Activated CD4-positive, CD25-positive, alpha-beta regulatory T cell treated with anti-CD3 and anti-CD28 coated beads, Interleukin-2, amount 50 U/mL, for 16 hours (primary cell): Measurements from ENCODE around the gene FAM135A.
"Not testable (repeated sequence)": the region's sequence is repeated elsewhere in the genome, so short reads cannot be mapped to it uniquely, and the experiment has no call there.

ENCODE experiments used
- DNase-seq: peaks from one replicate; pipeline ENCODE4 v3.0.0-alpha.2; 2020; ENCODE audit warnings: low read depth, low spot score

The FAM135A gene

DNA sequence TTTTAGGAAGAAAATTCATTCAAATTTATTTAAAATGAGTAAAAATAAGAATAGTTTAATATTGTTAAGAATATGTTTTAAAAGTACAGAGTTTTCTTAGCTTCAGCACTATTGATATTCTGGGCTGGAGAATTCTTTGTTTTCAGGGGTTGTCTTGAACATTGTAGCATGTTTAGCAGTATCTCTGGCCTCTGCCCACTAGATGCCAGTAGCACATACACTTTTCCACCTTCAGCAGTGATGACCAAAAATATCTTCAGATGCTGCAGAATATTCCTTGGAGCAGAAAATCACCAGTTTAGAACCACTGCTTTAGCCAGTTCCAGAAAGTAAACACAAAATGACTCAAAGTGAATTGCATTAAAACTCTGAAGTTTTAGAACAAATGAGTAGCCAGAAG, 134.0 kb downstream of the FAM135A start:
- no peak for DNase-seq

DNA sequence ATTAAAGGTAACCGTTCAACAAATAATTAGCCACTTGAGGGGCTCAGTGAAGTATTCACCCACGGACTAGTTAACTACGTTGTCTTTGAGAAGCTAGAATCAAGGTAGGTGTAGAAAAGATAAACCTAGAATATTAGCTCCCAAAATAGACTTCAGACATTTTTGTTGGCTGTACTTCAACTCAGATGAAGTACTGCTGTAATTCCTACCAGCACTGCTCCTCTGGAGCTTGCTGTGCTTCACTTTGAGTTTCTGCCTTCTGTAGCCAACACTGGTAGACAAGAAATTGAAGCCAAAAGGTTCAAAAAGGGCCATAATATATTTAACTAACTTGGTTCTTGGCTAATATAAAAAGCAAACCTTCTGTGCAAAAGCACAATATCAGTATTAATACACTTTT, 134.6 kb downstream of the FAM135A start:
- DNase-seq: no peak

DNA sequence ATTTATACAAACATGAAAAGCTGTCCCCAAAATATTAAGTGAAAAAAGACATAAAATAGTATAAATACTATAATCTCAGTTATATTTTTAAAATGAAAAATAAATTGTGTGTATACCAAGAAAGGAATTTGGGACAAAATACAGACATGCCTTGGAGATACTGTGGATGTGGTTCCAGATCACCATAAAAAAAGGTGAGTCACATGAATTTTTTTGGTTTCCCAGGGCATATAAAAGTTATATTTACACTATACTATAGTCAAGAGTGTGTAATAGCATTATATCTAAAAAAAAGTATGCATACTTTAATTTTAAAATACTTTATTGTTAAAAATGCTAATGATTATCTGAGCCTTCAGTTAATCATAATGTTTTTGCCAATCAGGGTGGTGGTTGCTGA, 136.0 kb downstream of the FAM135A start:
- no peak for DNase-seq

DNA sequence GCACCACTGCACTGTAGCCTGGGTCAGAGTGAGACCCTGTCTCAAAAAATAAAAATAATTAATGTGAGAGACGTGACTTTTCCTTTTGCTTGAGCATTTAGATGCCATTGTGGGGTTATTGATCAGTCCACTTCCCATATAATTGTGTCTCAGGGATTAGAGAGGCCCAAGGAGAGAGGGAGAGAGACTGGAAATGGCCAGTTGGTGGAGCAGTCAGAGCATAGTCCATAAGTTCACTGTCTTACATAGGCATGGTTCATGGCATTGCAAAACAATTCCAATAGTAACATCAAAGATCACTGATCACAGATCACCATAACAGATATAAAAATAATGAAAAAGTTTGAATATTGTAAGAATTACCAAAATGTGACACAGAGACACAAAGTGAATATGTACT, 138.3 kb downstream of the FAM135A start:
- DNase-seq: no peak

DNA sequence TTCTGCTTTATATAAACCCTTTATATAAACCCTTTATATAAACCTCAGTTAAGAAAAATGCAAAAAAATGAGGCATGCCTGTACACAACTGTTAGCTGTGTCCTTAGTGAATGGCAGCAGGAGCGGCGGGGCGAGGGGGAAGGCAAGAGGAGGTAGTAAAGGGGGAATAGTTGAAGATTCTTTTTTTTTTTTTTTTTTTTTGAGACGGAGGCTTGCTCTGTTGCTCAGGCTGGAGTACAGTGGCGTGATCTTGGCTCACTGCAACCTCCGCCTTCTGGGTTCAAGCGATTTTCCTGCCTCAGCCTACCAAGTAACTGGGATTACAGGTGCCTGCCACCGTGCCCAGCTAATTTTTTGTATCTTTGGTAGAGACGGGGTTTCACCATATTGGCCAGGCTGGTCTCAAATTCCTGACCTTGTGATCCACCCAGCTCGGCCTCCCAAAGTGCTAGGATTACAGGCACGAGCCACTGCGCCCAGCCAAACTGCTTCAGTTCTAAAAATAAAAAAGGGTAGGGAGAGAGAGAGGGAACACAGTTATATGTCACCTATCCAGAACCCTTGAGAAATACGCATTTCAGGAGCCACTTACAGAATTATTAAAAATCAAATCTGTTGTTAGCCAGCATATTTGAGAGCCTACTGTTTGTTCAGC, 139.1 kb downstream of the FAM135A start:
- DNase-seq: not testable (repeated sequence)

DNA sequence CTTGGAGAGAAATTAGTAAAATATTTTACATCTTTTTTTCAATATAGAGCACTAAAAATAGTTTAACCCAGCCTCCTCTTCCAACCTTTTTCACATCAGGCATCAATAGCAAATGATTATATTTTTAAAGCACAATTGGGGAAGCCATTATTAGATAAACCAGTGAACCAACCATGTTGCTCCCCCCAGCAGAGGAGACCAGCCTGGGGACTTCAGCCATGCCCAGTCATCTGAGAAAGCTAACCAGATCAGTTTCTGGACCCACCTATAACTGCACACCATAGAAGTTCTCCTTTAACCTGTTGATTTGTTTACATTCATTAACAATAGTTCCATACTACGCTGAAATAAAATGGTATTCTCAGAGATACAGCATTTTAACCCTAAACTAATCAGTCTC, 139.7 kb downstream of the FAM135A start:
- DNase-seq: no peak

DNA sequence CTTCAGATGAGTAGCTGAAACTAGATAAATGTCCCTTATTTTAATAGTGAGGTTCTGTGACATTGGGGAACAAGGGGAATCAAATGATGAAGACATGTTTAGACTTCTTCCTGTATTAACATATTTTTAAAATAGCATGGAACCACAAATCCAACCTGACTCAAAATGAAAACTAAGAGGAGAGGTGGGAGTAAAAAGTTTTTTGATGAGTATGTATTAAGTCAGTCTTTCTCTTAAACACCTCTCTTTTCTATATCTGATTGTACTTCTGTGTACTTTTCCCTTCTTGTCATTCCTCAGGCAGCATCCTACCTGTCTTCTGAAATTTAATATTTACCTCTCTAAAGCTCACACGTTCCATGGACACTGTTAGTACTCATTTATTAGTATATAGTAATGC, 144.7 kb downstream of the FAM135A start:
- DNase-seq: no peak

DNA sequence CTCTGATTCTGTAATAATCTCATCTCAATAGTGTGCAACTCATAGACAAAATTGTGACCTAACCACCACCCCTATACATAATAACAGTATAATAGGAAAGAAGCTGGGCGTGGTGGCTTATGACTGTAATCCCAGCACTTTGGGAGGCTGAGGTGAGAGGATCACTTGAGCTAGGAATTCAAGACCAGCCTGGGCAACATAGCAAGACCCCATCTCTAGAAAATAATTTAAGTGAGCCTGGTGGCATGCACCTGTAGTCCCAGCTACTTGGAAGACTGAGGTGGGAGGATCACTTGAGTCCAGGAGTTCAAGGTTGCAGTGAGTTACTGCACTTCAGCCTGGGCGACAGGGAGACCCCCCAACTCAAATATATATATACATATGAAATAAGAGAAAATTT, 149.1 kb downstream of the FAM135A start:
- not testable (repeated sequence) for DNase-seq

DNA sequence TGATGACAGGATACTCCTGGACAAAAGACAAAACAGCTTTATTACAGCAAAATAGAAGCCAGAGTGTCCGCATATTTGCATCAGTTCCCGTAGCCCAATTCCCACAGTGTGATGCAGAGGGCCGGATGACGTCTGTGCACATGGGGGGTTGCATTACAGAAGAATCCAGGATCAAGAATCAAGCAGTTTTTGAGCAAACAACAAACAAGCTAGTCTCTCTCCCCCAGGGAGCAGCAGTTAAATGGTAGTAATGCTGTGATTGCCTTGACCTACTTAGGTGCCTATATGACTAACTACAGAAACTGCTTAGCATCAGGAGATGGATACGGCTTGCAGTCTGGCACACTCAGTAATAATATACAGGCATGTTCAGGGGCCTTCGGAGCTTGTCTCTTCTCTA, 150.2 kb downstream of the FAM135A start:
- DNase-seq: no peak

DNA sequence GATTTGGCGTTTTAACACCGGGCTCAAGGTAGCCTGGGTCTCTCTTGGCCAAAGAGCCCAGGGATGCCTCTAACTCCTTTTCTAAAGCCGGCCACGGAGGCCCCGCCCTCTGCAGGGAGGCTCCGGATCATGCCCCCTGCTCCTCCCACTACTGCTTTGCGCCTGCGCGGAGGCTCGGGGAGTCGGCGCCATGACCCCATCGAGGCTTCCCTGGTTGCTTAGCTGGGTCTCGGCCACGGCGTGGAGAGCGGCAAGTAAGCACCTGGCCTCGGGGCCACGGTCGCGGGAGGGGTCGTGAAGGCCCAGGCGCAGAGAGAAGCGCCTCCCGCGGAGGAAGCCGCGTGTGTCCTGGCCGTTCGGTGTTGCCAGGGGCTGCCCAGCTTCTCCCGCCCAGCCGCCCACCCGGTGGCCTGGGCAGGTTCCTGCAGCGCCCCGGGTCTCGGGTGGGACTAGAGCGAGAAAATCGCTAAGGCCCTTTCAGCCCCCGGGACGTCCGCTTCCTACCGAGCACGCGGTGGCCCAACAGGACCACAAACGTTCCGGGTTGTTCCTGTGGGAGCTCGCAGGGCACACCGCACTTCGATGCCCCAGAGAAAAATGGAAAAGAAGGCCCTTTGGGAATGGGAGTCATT, 153.6 kb downstream of the FAM135A start, which contains the start of gene SDHAF4:
SDHAF4 (plus strand) TSS at position 180 of the 632 bp plus-strand sequence; CDS start at position 191, 11 bp downstream.
- DNase-seq: peak; percentile 88

DNA sequence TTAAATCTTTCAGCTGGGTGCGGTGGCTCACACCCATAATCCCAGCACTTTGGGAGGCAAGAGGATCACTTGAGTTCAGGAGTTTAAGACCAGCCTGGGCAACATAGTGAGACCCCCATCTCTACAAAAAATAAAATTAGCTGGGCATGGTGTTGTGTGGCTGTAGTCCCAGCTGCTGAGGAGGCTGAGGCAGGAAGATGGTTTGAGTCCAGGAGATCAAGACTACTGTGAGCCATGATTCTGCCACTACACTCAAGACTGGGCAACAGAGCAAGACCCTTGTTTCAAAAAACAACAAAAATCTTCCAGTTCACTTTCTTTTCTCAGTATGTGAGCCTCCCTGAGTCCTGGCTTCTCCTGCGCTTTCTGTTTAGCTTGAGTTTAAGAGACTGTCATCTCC, 161.3 kb downstream of the FAM135A start:
- no peak for DNase-seq

DNA sequence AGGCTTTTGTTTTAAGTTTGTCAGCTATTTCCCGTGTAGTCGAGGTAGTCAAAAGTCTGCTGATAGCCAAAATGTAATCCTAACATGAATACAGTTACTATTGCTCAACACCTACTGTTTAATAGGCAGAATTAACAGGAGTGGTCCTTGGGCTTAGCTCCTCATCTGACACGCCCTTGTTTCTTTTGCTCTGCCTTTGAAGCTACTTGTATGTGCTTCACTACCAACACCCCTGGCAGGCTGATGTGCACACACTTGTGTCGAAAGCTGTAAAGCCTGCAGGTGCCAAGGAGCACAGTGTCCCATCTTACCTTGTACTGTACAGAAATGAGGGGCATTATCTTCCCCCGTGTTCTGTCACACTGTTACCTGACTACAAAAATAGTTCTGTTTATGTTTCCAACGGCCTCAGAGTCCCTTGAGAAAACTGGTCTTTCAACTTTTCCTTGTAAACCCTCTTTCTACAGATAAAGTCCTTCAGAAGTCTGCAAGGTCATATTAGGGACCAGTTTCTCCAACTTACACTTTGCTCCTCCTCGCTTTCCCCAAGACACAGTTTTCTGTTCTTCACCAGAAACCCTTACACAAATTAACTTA, 162.7 kb downstream of the FAM135A start:
- no peak for DNase-seq

DNA sequence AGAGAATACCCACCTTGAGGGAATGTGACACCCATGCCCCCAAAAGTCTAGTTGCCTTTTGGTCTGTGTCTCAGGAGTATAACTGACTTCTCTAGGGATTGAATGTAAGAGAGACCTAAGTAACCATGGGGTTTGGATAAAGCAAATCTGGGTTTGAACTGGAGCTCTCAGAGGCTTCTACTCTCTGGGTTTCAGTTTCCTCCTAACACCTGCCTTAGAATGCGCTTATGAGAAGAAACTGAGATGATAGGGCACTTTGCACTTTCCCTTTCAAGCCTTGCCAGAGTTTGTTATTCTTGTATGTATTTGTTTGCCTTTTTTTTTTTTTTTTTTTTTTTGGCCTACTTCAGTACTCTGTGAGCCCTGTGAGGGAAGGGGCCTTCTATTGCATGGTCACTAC, 172.8 kb downstream of the FAM135A start:
- no peak for DNase-seq

DNA sequence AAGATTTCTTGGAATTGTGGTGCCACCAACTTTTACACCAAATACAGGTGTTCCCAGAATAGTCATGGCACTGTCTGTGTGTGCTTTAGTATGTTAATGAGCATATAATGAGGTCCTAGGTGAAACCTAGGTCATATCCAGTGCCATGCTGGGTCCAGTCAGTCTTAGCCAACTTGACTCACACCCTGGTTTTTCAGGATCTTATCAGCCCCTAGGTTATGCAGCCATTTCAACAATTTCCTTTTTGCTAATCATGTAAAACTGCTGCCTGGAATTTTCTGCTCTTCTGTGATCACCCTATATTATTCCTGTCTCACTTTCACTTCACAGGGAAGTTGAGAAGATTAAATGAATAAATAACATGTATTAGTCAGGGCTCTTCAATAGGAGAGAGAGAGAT, 177.1 kb downstream of the FAM135A start:
- no peak for DNase-seq

DNA sequence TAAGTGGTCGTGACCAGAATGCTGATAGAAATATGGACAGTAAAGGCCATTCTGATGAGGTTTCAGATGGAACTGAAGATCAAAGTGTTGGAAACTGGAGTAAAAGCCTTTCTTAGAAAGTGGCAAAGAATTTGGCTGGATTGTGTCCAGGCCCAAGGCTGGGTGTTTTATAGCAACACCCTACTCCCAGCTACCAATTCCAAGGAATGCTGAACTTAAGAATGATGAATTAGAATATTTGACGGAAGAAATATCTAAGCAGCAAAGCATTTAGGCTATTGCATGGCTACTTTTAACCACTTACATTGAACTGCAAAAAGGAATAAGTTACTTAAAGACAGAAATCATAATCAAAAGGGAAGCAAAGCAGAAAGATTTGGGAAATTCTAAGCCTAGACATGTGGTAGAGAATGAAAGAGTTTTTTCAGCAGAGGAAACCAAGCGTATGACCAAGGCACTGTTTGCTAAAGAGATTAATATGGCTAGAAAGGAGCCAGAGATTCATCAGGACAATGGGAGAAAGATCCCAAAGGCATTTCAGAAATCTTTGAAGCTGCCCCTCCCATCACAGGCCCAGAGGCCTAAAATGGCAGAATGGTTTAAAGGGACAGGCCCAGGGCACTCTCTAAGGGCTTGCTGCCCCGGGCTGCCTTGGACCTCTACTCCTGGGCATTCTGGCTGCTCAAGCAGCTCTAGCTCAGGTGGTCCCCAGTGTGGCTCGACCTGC, 179.2 kb downstream of the FAM135A start:
- DNase-seq: no peak

DNA sequence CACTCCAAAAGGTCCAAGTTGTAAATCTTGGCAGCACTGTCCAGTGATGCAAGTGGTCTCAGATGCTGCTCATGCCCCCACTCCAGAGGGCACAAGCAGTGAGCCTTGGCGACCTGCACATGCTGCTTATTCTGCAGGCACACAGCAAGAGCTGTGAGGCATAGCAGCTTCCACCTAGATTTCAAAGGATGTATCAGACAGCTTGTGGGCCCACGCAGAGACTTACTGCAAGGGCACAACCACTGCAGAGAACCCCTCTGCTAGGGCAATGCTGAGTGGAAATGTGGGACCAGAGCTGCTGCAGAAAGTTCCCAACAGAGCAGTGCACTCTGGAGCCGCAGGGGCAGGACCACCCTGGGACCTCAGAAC, 179.8 kb downstream of the FAM135A start:
- no peak for DNase-seq

DNA sequence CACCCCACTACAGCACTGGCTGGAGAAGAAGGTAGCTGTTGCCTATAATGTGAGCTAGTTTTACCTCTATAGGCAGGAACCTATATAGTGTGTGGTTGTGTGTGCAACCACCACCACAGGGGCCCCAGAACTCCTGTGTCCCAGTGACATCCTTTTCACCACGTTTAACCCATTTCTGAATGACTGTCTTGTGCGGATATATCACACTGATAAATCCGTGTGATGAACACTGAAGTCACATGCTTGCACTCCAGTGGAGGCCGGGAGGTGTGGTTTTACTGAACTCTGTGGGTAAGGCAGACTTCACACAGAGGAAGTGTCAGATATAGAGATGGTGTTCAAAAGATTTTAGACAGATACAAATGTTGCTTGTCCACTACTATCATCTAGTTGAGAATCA, 185.9 kb downstream of the FAM135A start:
- no peak for DNase-seq

DNA sequence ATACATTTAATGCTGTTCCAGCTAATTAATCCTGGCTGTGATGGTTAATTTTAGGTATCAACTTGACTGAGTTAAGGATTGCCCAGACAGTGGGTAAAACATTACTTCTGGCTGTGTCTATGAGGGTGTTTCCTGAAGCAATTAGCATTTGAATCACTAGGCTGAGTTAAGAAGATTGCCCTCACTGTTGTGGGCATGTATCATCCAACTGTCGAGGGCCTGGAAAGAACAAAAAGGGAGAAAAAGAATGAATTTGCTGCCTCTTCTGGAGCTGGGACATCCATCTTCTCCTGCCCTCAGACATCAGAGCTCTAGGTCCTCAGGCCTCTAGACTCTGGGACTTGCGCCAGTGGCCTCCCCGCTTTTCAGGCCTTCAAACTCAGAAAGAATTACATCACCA, 187.7 kb downstream of the FAM135A start:
- no peak for DNase-seq

DNA sequence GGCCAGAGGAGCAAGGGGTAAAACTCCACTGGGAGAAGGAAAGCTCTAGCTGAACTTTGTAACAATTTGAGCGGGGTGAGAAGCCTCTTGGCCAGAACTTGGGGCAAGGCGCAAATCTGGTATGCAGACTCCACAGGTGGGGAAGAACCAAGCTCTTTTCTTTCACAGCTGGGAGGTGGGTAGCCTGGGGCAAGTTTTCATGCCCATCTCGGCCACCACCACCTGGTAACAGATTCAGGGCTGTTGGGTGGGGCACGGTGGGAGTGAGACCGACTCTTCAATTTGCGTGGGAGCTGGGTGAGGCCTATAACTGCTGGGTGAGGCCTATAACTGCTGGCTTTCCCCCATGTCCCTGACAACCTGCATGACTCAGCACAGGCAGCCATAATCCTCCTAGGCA, 190.9 kb downstream of the FAM135A start:
- DNase-seq: no peak

DNA sequence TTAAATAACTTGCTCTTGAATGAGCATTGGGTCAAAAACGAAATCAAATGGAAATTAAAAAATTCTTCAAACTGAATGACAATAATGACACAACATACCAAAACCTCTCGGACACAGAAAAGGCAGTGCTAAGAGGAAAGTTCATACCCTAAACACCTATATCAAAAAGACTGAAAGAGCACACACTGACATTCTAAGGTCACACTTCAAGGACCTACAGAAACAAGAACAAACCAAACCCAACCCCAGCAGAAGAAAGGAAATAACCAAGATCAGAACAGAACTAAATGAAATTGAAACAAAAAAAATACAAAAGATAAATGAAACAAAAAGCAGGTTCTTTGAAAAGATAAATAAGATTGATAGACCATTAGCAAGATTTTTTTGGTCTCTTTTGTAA, 194.1 kb downstream of the FAM135A start:
- not testable (repeated sequence) for DNase-seq

DNA sequence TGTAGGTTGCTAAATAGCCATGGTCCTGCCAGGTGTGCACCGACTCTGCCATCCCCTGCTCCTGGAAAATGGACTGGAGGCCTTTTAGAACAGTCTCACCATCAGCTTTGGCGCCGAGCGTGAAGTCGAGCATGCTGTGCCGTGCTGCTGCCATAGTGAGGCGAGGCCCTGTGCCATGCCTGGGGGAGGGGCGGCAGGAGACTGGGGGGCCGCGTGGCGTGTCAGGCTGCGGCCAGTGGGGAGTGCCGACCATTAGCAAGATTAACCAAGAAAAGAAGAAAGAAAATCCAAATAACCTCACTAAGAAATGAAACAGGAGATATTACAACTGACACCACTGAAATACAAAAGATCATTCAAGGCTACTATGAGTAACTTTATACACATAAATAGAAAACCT, 195.9 kb downstream of the FAM135A start:
- DNase-seq: not testable (repeated sequence)
